Measurements from ENCODE around the gene EDN3. TPM values are rescaled to one million over a fixed set of nuclear protein-coding genes. Genes with fewer than 3 reads are reported as not detected.

The EDN3 gene
- total RNA-seq, 1 donor from 2014 or later = not detected

- Mint-ChIP-seq H3K4me1 (ENCODE audit: low read depth) (no peaks in the 10 kb centered on the region), H3K27me3 (ENCODE audit: insufficient read depth) (peaks cover 4% of the 10 kb centered on the region), H3K4me3 (no peak overlapping the region), H3K9me3 (no peaks in the 10 kb centered on the region), H3K27ac (no peak overlapping the region), H3K36me3 (ENCODE audit: low read depth) (no peaks in the 10 kb centered on the region)
- no peak for DNase-seq (ENCODE audit: low spot score)
- intact Hi-C loops (cut with micrococcal nuclease) = no loop called here
Observed at GRCh38 chr20:59364611-59365010, 64.2 kb downstream of the EDN3 start.

- Mint-ChIP-seq H3K4me3 (no peak overlapping the region), H3K36me3 (ENCODE audit: low read depth) (no peaks in the 10 kb centered on the region), H3K4me1 (ENCODE audit: low read depth) (no peaks in the 10 kb centered on the region), H3K9me3 (no peaks in the 10 kb centered on the region), H3K27ac (no peak overlapping the region), H3K27me3 (ENCODE audit: insufficient read depth) (peaks cover 4% of the 10 kb centered on the region)
- intact Hi-C loops (cut with micrococcal nuclease) = no loop called here
- DNase-seq (ENCODE audit: low spot score) = no peak
Observed at GRCh38 chr20:59365611-59366285, 65.3 kb downstream of the EDN3 start.

GRCh38 chr20:59371431-59371830 is 71.0 kb downstream of the EDN3 start:
- no peak overlapping the region for H3K4me3 Mint-ChIP-seq
- no peaks in the 10 kb centered on the region for H3K4me1 Mint-ChIP-seq (ENCODE audit: low read depth)
- no peaks in the 10 kb centered on the region for H3K9me3 Mint-ChIP-seq
- no peak for DNase-seq (ENCODE audit: low spot score)
- peaks cover 11% of the 10 kb centered on the region for H3K27me3 Mint-ChIP-seq (ENCODE audit: insufficient read depth)
- no peaks in the 10 kb centered on the region for H3K36me3 Mint-ChIP-seq (ENCODE audit: low read depth)
- intact Hi-C loops (cut with micrococcal nuclease) = no loop called here
- H3K27ac Mint-ChIP-seq = no peak overlapping the region

GRCh38 chr20:59374261-59374660 is 73.8 kb downstream of the EDN3 start:
- intact Hi-C loops (cut with micrococcal nuclease) = no loop called here
- Mint-ChIP-seq H3K36me3 (ENCODE audit: low read depth) (no peaks in the 10 kb centered on the region), H3K4me3 (no peak overlapping the region), H3K27me3 (ENCODE audit: insufficient read depth) (peaks cover 13% of the 10 kb centered on the region), H3K27ac (no peak overlapping the region), H3K4me1 (ENCODE audit: low read depth) (no peaks in the 10 kb centered on the region), H3K9me3 (no peaks in the 10 kb centered on the region)
- DNase-seq (ENCODE audit: low spot score) = no peak

- no peaks in the 10 kb centered on the region for H3K36me3 Mint-ChIP-seq (ENCODE audit: low read depth)
- no peak overlapping the region for H3K4me3 Mint-ChIP-seq
- DNase-seq (ENCODE audit: low spot score) = no peak
- peaks cover 18% of the 10 kb centered on the region for H3K27me3 Mint-ChIP-seq (ENCODE audit: insufficient read depth)
- H3K4me1 Mint-ChIP-seq (ENCODE audit: low read depth) = no peaks in the 10 kb centered on the region
- no peak overlapping the region for H3K27ac Mint-ChIP-seq
- no peaks in the 10 kb centered on the region for H3K9me3 Mint-ChIP-seq
- intact Hi-C loops (cut with micrococcal nuclease) = no loop called here
Observed at GRCh38 chr20:59375541-59375940, 75.1 kb downstream of the EDN3 start.

Other genes starting within 250 kb of the EDN3 start
- 3.4 and 3.6 TPM in 2 replicates for gene ZNF831, start 136.8 kb upstream of the EDN3 start, total RNA-seq